Measurements from ENCODE around the gene GOT1. TPM values are rescaled to one million over a fixed set of nuclear protein-coding genes. Genes with fewer than 3 reads are reported as not detected.

Gene GOT1
- total RNA-seq, 1 experiment from 2014 or later = 32.6 TPM

DNA sequence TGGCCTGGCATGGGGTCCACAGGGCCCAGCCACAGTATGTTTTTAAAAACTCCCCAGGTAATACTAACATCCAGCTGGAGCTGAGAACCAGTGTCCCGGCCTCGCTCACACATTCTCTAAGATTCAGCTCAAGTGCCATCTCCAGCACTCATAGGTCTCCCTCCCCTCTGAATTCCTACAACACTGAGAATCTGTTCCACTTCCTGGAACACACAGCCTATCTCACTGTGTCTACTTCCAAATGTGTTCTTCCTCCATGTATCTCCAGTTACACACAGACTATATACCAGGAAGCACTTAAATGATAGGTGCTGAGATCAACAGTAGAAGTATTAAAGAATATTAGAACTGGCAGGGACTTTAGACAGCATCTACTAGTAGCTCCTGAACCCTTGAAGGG, 10.7 kb downstream of the GOT1 start:
- Histone ChIP-seq H3K79me2 (ENCODE audit: low read length) (peaks cover 8% of the 10 kb centered on the region; the same call in 1 of the 2 replicates), H3K9me3 (ENCODE audit: low read length) (no peaks in the 10 kb centered on the region), H4K20me1 (ENCODE audit: low read length) (no peaks in the 10 kb centered on the region), H3F3A (ENCODE audit: low read length, unreplicated experiment) (no peaks in the 10 kb centered on the region), H3K4me1 (ENCODE audit: insufficient read depth, low read length) (no peaks in the 10 kb centered on the region), H3K9me2 (replicated peaks; ENCODE audit: low read length) (no peaks in the 10 kb centered on the region), H3K4me2 (ENCODE audit: low read length) (no peak overlapping the region), H3K27me3 (ENCODE audit: low read length) (no peaks in the 10 kb centered on the region), H3K36me3 (ENCODE audit: low read depth, low read length) (peaks cover 7% of the 10 kb centered on the region; the same call in 1 of the 2 replicates), H3K9ac (ENCODE audit: low read length) (no peak overlapping the region), H3K4me3 (ENCODE audit: low read length) (no peak overlapping the region), H2AFZ (ENCODE audit: low read length) (no peak overlapping the region), H3K27ac (ENCODE audit: low read length) (no peak overlapping the region)
- ChIA-PET CTCF (no interaction called here), POLR2A (ENCODE audit: unreplicated experiment) (no interaction called here)
- BruUV-seq (replicated peaks) = no TSS peak
- ATAC-seq (no peak), DNase-seq (no peak)
- TF ChIP-seq, protein P1, sequence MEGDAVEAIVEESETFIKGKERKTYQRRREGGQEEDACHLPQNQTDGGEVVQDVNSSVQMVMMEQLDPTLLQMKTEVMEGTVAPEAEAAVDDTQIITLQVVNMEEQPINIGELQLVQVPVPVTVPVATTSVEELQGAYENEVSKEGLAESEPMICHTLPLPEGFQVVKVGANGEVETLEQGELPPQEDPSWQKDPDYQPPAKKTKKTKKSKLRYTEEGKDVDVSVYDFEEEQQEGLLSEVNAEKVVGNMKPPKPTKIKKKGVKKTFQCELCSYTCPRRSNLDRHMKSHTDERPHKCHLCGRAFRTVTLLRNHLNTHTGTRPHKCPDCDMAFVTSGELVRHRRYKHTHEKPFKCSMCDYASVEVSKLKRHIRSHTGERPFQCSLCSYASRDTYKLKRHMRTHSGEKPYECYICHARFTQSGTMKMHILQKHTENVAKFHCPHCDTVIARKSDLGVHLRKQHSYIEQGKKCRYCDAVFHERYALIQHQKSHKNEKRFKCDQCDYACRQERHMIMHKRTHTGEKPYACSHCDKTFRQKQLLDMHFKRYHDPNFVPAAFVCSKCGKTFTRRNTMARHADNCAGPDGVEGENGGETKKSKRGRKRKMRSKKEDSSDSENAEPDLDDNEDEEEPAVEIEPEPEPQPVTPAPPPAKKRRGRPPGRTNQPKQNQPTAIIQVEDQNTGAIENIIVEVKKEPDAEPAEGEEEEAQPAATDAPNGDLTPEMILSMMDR (conservative IDR thresholded peaks at IDR 0.05; ENCODE audit: low read depth, low read length) = no peak
- no peak for TF ChIP-seq EZH2phosphoT487 (IDR thresholded peaks at IDR 0.05; ENCODE audit: borderline replicate concordance, low read length)
- TF ChIP-seq EZH2 (IDR thresholded peaks at IDR 0.05; ENCODE audit: low read length, unreplicated experiment) = no peak
- intact Hi-C loops (cut with micrococcal nuclease) = no loop called here

DNA sequence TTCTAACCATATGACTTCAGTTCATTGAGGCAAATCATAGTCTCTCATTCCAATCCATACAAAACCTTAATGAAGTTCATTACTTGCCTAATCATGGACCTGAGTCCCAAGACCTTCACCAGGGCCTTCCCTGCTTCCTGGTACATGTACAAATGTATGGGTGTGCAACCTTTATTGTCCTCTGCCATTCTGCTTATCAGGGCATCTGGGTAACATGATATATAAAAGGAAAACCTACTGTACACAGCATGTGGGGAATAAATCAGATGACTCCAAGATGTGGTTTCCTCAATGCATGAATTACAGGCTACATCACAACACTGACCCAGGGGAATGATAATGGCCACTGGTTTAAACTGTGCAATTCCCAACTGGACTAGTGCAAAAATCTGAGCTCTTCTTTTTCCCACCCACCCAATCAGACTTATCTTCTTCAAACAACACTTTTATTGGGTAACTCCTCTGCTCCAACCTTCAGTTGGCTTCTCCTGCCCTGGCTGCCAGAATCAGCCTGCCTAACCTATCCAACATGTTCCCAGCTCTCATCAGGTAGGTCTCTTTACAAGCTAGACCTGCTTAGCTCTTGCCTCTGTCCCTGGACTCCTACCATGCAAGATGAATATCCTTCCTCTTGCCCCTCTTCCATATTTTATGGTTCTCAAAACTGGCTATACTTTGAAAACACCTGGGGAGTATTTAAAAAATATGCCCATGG, 11.4 kb downstream of the GOT1 start:
- H3K27me3 ChIP-seq (ENCODE audit: low read length) = no peaks in the 10 kb centered on the region
- ChIA-PET POLR2A (ENCODE audit: unreplicated experiment) (no interaction called here), CTCF (no interaction called here)
- no peaks in the 10 kb centered on the region for H4K20me1 ChIP-seq (ENCODE audit: low read length)
- H3K4me1 ChIP-seq (ENCODE audit: insufficient read depth, low read length) = no peaks in the 10 kb centered on the region
- DNase-seq = no peak
- H3K4me3 ChIP-seq (ENCODE audit: low read length) = no peak overlapping the region
- H3K9ac ChIP-seq (ENCODE audit: low read length) = no peak overlapping the region
- intact Hi-C loops (cut with micrococcal nuclease) = no loop called here
- no TSS peak for BruUV-seq (replicated peaks)
- H3F3A ChIP-seq (ENCODE audit: low read length, unreplicated experiment) = no peaks in the 10 kb centered on the region
- H3K79me2 ChIP-seq (ENCODE audit: low read length) = peaks cover 6% of the 10 kb centered on the region; the same call in 1 of the 2 replicates
- no peak for ATAC-seq
- no peaks in the 10 kb centered on the region for H3K9me3 ChIP-seq (ENCODE audit: low read length)
- peaks cover 3% of the 10 kb centered on the region; the same call in 1 of the 2 replicates for H3K36me3 ChIP-seq (ENCODE audit: low read depth, low read length)
- TF ChIP-seq EZH2 (IDR thresholded peaks at IDR 0.05; ENCODE audit: low read length, unreplicated experiment) (no peak), EZH2phosphoT487 (IDR thresholded peaks at IDR 0.05; ENCODE audit: borderline replicate concordance, low read length) (no peak)
- TF ChIP-seq, protein P1 (conservative IDR thresholded peaks at IDR 0.05; ENCODE audit: low read depth, low read length) = no peak
- H2AFZ ChIP-seq (ENCODE audit: low read length) = no peak overlapping the region
- H3K4me2 ChIP-seq (ENCODE audit: low read length) = no peak overlapping the region
- no peak overlapping the region for H3K27ac ChIP-seq (ENCODE audit: low read length)
- H3K9me2 ChIP-seq (replicated peaks; ENCODE audit: low read length) = no peaks in the 10 kb centered on the region

DNA sequence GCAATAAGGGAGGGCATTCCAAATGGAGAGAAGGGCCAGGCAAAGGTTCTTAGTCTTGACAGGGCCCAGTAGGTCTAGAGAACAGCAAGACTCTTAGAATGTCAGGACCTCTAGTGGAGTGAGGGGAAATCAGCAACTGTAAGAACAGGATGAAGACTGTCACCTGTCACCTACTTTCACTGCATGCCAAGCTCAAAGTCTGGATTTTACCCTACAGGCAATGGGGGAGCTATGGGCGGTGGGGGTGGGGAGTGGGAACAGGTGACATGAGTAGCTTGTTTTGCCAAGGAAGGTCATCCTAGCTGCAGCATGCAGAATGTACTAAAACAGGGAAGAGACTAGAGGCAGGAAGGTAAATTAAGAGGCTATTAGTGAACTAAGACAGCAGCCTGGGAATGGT, 18.3 kb downstream of the GOT1 start:
- H3K27me3 ChIP-seq (ENCODE audit: low read length) = no peaks in the 10 kb centered on the region
- H3K9me2 ChIP-seq (replicated peaks; ENCODE audit: low read length) = no peaks in the 10 kb centered on the region
- peaks cover 13% of the 10 kb centered on the region; the same call in 1 of the 2 replicates for H3K79me2 ChIP-seq (ENCODE audit: low read length)
- intact Hi-C loops (cut with micrococcal nuclease) = loop anchor here (2.0 kb wide), 1 partner anchor 19 kb away; no protein-coding TSS in a partner anchor
- ChIA-PET POLR2A (ENCODE audit: unreplicated experiment) (no interaction called here), CTCF (interaction anchor here (0.6 kb wide), 2 partner anchors 83 to 945 kb away, joined by 3 to 8 read pairs; partner anchors contain the start of gene CNNM1)
- H2AFZ ChIP-seq (ENCODE audit: low read length) = no peak overlapping the region
- no peak overlapping the region for H3K4me3 ChIP-seq (ENCODE audit: low read length)
- no peaks in the 10 kb centered on the region for H4K20me1 ChIP-seq (ENCODE audit: low read length)
- H3K9ac ChIP-seq (ENCODE audit: low read length) = no peak overlapping the region
- ATAC-seq (peak; percentile 70; the same call in 1 of the 2 replicates), DNase-seq (peak; percentile 40)
- no peak overlapping the region for H3K27ac ChIP-seq (ENCODE audit: low read length)
- H3K36me3 ChIP-seq (ENCODE audit: low read depth, low read length) = 0 out of 2 replicates have a peak, but pooled peaks cover 5% of the 10 kb centered on the region
- H3K4me2 ChIP-seq (ENCODE audit: low read length) = no peak overlapping the region
- no TSS peak for BruUV-seq (replicated peaks)
- H3K4me1 ChIP-seq (ENCODE audit: insufficient read depth, low read length) = peaks cover 5% of the 10 kb centered on the region; the same call in 1 of the 2 replicates
- no peak for TF ChIP-seq EZH2 (IDR thresholded peaks at IDR 0.05; ENCODE audit: low read length, unreplicated experiment)
- TF ChIP-seq, protein P1 (conservative IDR thresholded peaks at IDR 0.05; ENCODE audit: low read depth, low read length) = no peak; the same call in 1 of the 2 replicates
- no peak for TF ChIP-seq EZH2phosphoT487 (IDR thresholded peaks at IDR 0.05; ENCODE audit: borderline replicate concordance, low read length)
- no peaks in the 10 kb centered on the region for H3F3A ChIP-seq (ENCODE audit: low read length, unreplicated experiment)
- H3K9me3 ChIP-seq (ENCODE audit: low read length) = no peaks in the 10 kb centered on the region
